OCI-LY1 (cell line): ENCODE results near the gene TMEM59.

ENCODE experiments used
- H2AFZ ChIP-seq: fragments of 200-600 bp; sonication (generic), shearing (Covaris generic); 2 replicates; pipeline ENCODE4 v1.6.0; 2014; ENCODE audit warnings: antibody characterized with exemption, mild to moderate bottlenecking, low read length
- H3F3A ChIP-seq: fragments of 200-600 bp; sonication (generic), shearing (Covaris generic); 2 replicates; pipeline ENCODE4 v1.6.0; 2014; ENCODE audit warnings: mild to moderate bottlenecking, antibody characterized with exemption, low read length, moderate library complexity; ENCODE audit not compliant: insufficient read depth
- H3K27ac ChIP-seq: fragments of 200-600 bp; sonication (generic); 2 replicates; pipeline ENCODE4 v1.5.1; 2014; ENCODE audit warnings: low read length, mixed run types, mild to moderate bottlenecking, low read depth; ENCODE audit not compliant: poor library complexity, severe bottlenecking
- H3K27me3 ChIP-seq: fragments of 200-600 bp; sonication (generic); 2 replicates; pipeline ENCODE4 v1.6.0; 2014; ENCODE audit warnings: antibody characterized with exemption, mild to moderate bottlenecking, low read length, moderate library complexity; ENCODE audit not compliant: insufficient read depth
- H3K36me3 ChIP-seq: fragments of 200-600 bp; sonication (generic); 2 replicates; pipeline ENCODE4 v1.6.1; 2014; ENCODE audit warnings: mild to moderate bottlenecking, antibody characterized with exemption, low read length, moderate library complexity, mixed read lengths; ENCODE audit not compliant: insufficient read depth
- H3K4me1 ChIP-seq: fragments of 200-600 bp; sonication (generic); 2 replicates; pipeline ENCODE4 v1.5.1; 2014; ENCODE audit warnings: mild to moderate bottlenecking, low read length, moderate library complexity; ENCODE audit not compliant: insufficient read depth, severe bottlenecking
- H3K4me2 ChIP-seq: fragments of 200-600 bp; sonication (generic), shearing (Covaris generic); 2 replicates; pipeline ENCODE4 v1.6.1; 2014; ENCODE audit warnings: low read length
- H3K4me3 ChIP-seq: fragments of 200-600 bp; sonication (generic); 2 replicates; pipeline ENCODE4 v1.5.1; 2014; ENCODE audit warnings: low read length, low read depth, mild to moderate bottlenecking, mixed read lengths; ENCODE audit not compliant: poor library complexity, severe bottlenecking
- H3K79me2 ChIP-seq: fragments of 200-600 bp; shearing (Covaris generic); 2 replicates; pipeline ENCODE4 v1.6.1; 2016; ENCODE audit warnings: mixed run types, low read length, mixed read lengths; ENCODE audit not compliant: insufficient read depth
- H3K9ac ChIP-seq: fragments of 200-600 bp; sonication (generic), shearing (Covaris generic); 2 replicates; pipeline ENCODE4 v1.6.1; 2014; ENCODE audit warnings: mild to moderate bottlenecking, low read length, mixed read lengths
- H3K9me2 ChIP-seq: fragments of 200-600 bp; sonication (generic), shearing (Covaris generic); 2 replicates; pipeline ENCODE4 v1.6.1; 2014; ENCODE audit warnings: low read depth, mild to moderate bottlenecking, low read length, mixed read lengths
- H3K9me3 ChIP-seq: fragments of 200-600 bp; shearing (Covaris generic); 2 replicates; pipeline ENCODE4 v1.6.1; 2014; ENCODE audit warnings: low read length, mixed read lengths
- H4K20me1 ChIP-seq: fragments of 200-600 bp; sonication (generic), shearing (Covaris generic); 2 replicates; pipeline ENCODE4 v1.6.0; 2016; ENCODE audit warnings: mild to moderate bottlenecking, low read length; ENCODE audit not compliant: insufficient read depth
- CTCF ChIP-seq: fragments of 200-600 bp; sonication (generic), shearing (Covaris generic); IDR thresholded peaks from 2 replicates; pipeline ENCODE4 v1.5.1; 2017; ENCODE audit warnings: mild to moderate bottlenecking, antibody characterized with exemption, low read length, moderate library complexity, mixed read lengths
- EZH2 ChIP-seq: fragments of 200-600 bp; sonication (generic), shearing (Covaris generic); IDR thresholded peaks from 2 replicates; pipeline ENCODE4 v1.8.0; 2017; ENCODE audit warnings: borderline replicate concordance, mixed run types, mild to moderate bottlenecking, antibody characterized with exemption, low read length, moderate library complexity, mixed read lengths

Gene TMEM59

GRCh38 chr1:53987880-53988279, 65.1 kb downstream of the TMEM59 start:
- no peak overlapping the region for H3K4me3 ChIP-seq
- no peak overlapping the region for H2AFZ ChIP-seq
- H3K27me3 ChIP-seq: no peaks in the 10 kb centered on the region; the same call in 1 of the 2 replicates
- no peaks in the 10 kb centered on the region for H4K20me1 ChIP-seq
- no peaks in the 10 kb centered on the region for H3K79me2 ChIP-seq
- no peaks in the 10 kb centered on the region for H3K9me2 ChIP-seq
- H3K4me1 ChIP-seq: no peaks in the 10 kb centered on the region
- no peaks in the 10 kb centered on the region for H3K9me3 ChIP-seq
- H3K27ac ChIP-seq: no peak overlapping the region
- no peaks in the 10 kb centered on the region for H3K36me3 ChIP-seq
- no peak overlapping the region for H3K4me2 ChIP-seq
- TF ChIP-seq CTCF (no peak), EZH2 (no peak)
- H3F3A ChIP-seq: no peaks in the 10 kb centered on the region
- H3K9ac ChIP-seq: no peak overlapping the region

- Histone ChIP-seq H3K79me2 (no peaks in the 10 kb centered on the region), H3K9me2 (no peaks in the 10 kb centered on the region), H2AFZ (no peak overlapping the region), H3K27me3 (no peaks in the 10 kb centered on the region), H3K4me2 (no peak overlapping the region), H3K27ac (no peak overlapping the region), H3K4me1 (no peaks in the 10 kb centered on the region), H3K9ac (no peak overlapping the region), H3K36me3 (no peaks in the 10 kb centered on the region), H4K20me1 (no peaks in the 10 kb centered on the region), H3K4me3 (no peak overlapping the region), H3F3A (no peaks in the 10 kb centered on the region), H3K9me3 (no peaks in the 10 kb centered on the region)
- TF ChIP-seq CTCF: no peak
- TF ChIP-seq EZH2: no peak
These were observed 66.5 kb downstream of the TMEM59 start for GRCh38 chr1:53986458-53986857.

- Histone ChIP-seq H3K9ac (no peak overlapping the region), H3K9me3 (no peaks in the 10 kb centered on the region), H2AFZ (no peak overlapping the region), H3K4me3 (no peak overlapping the region), H3K27ac (no peak overlapping the region), H3K79me2 (no peaks in the 10 kb centered on the region), H3F3A (no peaks in the 10 kb centered on the region), H3K9me2 (no peaks in the 10 kb centered on the region), H3K4me1 (no peaks in the 10 kb centered on the region), H3K36me3 (no peaks in the 10 kb centered on the region), H3K4me2 (no peak overlapping the region), H4K20me1 (no peaks in the 10 kb centered on the region), H3K27me3 (no peaks in the 10 kb centered on the region; the same call in none of the 2 replicates)
- no peak for TF ChIP-seq EZH2
- TF ChIP-seq CTCF: no peak
These were observed 68.3 kb downstream of the TMEM59 start for GRCh38 chr1:53984726-53985125.
